Muscle of back (tissue), 11 donors: ENCODE data around the gene PDCL2. TPM values are rescaled to one million over a fixed set of nuclear protein-coding genes. Genes with fewer than 3 reads are reported as not detected.

Source experiments
- DNase-seq, 3 donors: peaks; one replicate each; pipeline versions ENCODE4 v3.0.0 to v3.0.0-alpha.2; 2013
- polyA plus RNA-seq, 10 donors: library from polyadenylated mRNA; unstranded; fragments of 120-200 nt; gene quantifications; one replicate each; pipeline ENCODE4 v1.2.1, GENCODE V29; 2013; ENCODE audit not compliant: insufficient read length in 10 of 10

The PDCL2 gene
- polyA plus RNA-seq, 10 donors, result not detected

DNA sequence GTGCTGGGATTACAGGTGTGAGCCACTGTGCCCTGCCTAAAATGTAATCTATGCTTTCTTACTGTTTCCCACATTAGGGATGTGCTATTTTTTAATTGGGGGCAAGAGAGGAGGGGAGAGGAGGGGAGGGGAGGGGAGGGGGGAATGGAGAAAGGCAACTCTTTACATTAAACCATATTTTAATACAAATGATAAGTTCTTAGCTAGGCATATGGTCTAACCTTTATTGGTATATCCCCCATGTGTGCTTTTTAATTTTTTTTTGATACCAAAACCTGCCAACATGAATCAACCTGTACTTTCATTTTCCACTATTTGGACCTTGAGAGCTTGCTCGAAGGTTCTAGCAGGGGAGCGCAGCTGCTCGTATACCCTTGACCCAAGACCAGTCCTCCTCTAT, 51.8 kb downstream of the PDCL2 start:
- DNase-seq, result no peak

DNA sequence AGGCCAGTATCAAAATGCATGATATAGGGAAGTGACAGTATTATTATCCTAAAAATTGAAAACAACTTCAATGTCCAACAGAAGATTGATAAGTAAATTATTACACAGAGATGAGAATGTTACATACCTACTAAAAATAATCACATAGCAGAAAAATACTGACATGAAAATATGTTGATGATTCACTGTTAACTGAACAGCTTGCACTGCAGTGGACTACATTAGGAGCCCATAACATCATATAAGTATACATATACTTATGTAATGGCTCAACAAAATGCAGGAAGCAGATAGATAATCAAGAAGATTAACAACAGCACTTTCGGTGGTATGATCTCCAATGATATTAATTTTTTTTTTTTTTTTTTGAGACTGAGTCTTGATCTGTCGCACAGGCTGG, 52.4 kb downstream of the PDCL2 start:
- DNase-seq, result no peak

DNA sequence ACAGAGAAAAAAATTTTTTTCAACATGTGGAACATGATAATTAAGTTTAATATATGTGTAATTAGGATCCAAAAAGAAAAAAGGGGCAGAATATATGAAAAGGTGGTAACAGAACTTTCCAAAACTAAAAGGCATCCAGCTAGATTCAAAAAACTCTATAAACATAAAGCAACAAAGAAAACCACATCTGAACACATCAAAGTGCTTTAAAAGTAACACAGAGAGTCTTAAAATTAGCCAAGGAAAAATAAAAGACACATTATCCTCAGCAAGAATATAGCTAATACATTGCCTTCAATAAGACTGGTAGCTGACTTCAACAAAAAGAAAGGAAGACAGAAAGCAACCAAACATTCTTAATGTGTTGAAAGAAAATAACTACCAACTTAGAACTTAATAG, 53.5 kb downstream of the PDCL2 start:
- DNase-seq, result no peak

DNA sequence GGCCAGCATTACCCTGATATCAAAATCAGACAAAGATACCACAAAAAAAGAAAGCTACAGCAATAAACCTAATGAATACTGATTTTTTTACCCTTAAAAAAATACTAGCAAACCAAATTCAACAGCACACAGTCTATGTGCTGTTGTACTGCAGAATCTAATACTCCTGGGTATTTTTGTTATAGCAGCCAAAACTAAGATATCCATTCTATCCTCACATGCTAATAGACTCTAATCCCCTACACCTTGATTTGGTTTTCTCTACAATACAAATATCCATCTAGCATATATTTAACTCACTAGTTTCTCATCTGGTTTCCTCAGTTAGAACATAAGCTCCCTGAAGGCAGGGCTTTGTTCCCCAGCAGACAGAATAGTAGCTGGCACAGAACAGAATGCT, 57.7 kb downstream of the PDCL2 start:
- DNase-seq, result no peak

DNA sequence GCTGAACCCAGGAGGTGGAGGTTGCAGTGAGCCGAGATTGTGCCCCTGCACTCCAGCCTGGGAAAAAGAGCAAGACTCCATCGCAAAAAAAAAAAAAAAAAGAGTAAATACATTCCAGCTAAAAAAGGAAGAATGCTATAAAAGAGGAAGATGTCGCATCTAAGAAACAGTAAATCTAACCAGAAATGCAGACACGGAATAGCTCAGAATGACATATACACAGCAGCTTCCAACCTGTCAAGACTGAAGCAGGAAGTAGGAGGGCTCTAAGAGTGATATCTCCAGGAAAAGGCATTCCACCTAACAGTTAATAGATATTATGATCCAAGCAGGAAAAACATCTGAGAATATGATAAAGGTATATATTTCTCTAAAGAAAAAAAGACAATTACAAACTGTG, 61.4 kb downstream of the PDCL2 start:
- DNase-seq, result no peak

DNA sequence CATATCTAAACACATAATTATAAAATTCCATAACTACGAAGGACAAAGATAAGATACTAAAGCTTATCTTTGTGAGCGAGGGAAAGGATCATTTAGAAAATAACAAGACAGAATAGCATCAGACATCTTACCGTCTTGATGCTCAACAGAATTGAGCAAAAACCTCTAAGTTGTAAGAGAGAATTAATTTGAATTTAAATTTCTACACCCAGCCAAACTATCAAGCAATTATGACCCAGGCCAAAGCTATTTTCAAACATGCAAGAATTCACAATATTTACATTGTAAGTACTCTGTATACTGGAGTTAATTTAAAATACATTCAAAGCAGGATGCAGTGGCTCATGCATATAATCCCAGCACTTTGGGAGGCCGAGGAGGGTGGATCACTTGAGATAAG, 61.9 kb downstream of the PDCL2 start:
- no peak for DNase-seq

DNA sequence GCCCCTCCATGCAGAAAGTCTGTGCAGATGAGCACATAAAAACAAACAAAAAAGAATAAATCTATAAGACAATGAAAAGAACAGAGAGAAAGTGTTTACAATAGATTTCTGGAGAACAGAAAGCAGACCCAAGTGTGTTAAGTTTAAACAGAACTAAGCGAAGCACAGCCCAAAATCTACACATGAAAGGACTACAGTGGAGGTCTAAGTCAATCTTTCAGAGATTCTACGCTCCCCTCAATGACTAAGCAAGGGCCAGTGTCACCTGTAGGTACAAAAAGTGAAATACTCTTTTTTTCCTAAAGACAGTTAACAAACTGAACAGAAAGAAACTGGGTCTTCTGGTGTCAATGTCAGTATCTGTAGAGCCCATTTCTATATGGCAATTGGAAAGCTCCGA, 63.6 kb downstream of the PDCL2 start:
- DNase-seq, result no peak

DNA sequence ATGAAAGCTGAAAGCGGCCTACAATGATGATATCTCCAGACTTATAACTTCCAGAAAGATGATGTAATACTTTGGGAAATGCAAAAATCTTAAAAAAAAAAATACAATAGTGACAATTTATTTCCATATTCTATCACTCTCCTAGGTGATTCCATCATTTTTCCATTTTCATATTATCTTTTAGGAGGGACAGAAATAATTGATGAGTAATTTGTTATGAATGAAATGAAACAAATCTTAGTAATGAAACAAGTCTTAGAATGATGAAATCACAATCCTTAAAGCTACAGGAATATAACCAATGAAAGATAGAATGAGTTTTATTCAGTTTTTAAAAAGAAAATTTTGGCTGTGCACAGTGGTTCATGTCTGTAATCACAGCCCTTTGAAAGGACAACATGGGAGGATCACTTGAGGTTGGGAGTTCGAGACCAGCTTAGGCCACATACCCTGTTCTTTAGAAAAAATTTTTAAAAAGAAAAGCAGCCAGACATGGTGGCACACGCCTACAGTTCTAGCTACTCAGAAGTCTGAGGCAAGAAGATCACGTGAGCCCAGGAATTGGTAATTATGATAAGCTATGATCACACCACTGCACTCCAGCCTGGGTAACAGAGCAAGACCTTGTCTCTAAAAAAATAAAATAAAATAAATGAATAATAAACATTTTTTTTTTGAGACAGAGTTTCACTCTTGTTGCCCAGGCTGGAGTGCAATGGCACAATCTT, 67.0 kb downstream of the PDCL2 start:
- peak in 1 of 3 donors; percentile 5 for DNase-seq

DNA sequence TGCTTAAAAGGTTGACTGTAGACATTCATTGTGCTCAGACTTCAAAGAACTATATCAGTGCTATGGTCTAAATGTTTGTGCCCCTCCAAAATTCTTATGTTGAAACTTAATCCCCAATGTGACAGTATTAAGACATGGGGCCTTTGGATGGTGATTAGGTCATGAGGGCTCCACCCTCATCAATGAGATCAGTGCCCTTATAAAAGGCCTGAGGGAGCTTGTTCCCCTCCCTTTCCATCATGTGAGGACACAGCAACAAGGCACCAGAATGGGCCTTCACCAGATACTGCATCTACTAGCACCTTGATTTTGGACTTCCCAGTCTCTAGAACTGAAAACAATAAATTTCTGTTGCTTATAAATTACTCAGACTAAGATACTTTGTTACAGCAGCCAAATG, 73.6 kb downstream of the PDCL2 start:
- DNase-seq, result no peak

DNA sequence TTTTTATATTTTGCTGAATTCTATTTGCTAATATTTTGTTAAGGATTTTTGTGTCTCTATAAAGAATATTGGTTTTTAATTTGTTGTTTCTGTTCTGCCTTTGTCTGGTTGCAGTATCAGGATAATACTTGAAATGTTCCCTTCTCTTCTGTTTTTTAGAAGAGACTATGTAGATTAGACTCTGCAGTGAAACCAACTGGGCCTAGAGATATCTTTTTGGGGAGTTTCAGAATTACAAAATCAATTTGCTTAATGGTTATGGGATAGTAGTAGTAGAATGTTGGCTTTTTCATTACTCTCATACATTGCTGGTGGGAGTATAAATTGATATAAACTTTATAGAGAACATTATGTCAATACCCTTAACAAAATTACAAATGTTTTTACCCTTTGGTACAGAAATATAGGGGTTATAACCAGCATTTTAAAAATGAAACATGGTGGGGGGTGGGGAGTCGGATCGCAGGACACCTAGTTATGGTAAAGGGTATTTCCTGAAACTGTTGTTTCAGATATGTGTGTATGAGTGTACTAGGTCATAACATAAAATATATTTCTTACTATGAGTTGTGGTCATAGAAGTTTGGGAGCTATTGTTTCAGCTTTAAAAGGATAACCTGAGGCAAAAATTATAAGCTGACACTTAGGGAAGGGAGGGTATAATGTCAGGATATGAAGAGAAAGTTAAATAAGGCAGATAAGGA, 74.4 kb downstream of the PDCL2 start:
- no peak for DNase-seq

DNA sequence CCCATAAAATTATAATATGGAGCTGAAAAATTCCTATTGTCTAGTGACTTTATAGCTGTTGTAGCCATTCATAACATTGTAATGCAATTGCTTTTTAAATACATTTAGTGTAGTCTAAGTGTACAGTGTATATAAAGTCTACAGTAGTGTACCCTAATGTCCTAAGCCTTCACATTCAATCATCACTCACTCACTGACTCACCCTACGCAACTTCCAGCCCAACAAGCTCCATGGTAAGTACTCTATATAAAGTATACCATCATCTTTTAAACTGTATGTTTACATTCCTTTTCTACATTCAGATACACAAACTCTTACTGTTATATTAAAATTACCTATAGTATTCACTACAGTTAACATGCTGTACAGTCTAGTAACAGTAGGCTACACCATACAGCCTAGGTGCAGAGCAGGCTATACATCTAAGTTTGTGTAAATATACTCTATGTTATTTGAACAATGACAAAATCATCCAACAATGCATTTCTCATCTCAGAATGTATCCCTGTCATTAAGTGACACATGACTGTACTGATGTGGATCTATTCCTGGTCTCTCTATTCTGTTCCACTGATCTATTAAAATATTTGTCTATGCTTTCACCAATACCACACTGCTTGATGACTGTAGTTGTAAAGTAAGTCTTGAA, 79.0 kb downstream of the PDCL2 start:
- DNase-seq, result no peak

DNA sequence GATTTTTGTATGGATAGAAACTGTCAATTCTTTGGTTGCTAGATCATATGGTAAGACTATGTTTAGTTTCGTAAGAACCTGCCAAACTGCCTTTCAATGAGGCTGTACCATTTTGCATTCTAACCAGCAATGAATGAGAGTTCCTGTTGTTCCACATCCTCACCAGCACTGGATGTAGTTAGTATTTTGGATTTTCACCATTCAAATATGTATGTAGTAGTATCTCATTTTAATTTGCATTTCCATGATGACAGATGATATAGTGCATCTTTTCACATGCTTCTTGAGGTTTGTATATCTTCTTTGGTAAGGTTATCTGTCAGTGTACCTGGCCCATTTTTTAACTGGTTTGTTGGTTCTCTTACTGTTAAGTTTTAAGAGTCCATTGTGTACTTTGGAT, 80.0 kb downstream of the PDCL2 start:
- no peak for DNase-seq

DNA sequence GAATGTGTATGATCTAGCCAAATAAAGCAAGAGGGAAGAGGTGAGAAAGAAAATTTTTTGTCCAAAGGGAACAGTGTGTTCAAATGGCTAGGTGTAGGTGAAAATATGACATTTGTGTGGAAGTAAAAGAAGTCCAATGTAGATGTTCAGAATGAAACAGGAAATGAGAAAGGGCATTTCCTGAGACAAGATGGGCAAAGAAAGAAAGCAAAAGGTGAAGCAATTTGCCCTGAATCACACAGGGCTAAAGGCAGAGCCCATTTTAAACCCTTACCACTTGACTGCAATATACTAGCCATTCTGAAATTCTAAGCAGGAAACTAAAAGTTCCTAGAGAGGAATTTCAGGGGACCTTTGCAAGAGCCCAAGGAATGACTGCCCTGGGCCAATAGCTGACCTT, 81.4 kb downstream of the PDCL2 start:
- DNase-seq, result no peak

DNA sequence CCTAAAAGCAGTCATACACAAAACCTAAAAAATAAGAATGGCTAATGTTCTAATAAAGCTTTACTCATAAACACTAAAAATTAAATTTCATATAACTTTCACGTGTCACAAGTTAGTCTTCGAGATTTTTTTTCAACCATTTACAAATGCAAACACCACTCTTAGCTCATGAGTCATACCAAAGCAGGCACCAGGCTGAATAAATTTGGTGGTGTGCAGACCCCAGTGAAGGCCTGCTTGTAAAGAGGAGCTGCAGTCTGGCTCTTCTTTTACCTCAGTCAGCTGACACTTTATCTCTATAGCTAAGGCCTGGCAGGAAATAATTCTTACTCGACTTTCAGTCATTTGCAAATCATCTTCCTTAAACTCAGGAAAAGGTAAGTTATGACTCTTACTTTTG, 82.8 kb downstream of the PDCL2 start:
- no peak for DNase-seq

DNA sequence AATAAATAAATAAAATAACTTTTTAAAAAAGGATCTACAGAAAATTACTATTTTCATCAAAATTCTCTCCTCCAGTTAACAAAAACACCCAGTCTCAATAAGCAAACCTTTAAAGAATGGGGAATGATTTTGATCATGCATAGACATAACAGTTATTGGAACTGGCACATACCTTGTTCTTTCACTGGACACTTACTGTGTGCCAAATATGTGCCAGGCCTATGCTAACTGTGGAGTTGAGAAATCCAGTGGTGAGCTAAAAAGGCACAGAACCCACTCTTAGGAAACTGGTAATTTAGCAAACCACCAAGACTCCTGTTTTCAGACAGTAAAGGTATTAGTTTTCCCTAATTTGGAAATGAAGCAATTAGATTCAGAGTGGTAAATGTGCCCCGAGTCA, 84.4 kb downstream of the PDCL2 start:
- DNase-seq, result no peak

Other genes starting within 250 kb of the PDCL2 start
- gene SRD5A3, start 246.0 kb downstream of the PDCL2 start, polyA plus RNA-seq, result 10 to 100 TPM; 12.7 to 17.1 (median 14.8) TPM
- 10 to 100 TPM; 38.1 to 64.1 (median 45.9) TPM for gene TMEM165, start 196.3 kb downstream of the PDCL2 start, polyA plus RNA-seq
- 10 to 100 TPM; 11.7 to 21.3 (median 16.8) TPM for gene CLOCK, start 45.3 kb downstream of the PDCL2 start, polyA plus RNA-seq
- 1 to 10 TPM in 8 of 10 donors, under 1 TPM in 2; 0.72 to 3.1 (median 1.8) TPM for gene NMU, start 44.1 kb upstream of the PDCL2 start, polyA plus RNA-seq
- gene EXOC1L, start 227.5 kb upstream of the PDCL2 start, polyA plus RNA-seq, result not detected